Adipocyte (in vitro differentiated cells): Measurements from ENCODE around the gene HS3ST6.
"Not testable (repeated sequence)": the region's sequence is repeated elsewhere in the genome, so short reads cannot be mapped to it uniquely, and the experiment has no call there.

Source experiments
- DNase-seq: peaks from one replicate; pipeline ENCODE4 v3.0.0-alpha.2; 2015; ENCODE audit warnings: low read depth
- H3K27me3 ChIP-seq: replicated peaks from 2 replicates; pipeline ENCODE4 v1.7.0; 2013; ENCODE audit warnings: mild to moderate bottlenecking, low read length, moderate library complexity; ENCODE audit not compliant: control insufficient read depth, insufficient read depth
- H3K36me3 ChIP-seq: 2 replicates; pipeline ENCODE4 v1.7.0; 2013; ENCODE audit warnings: low read length, mild to moderate bottlenecking, moderate library complexity; ENCODE audit not compliant: control insufficient read depth, insufficient read depth, severe bottlenecking
- H3K4me1 ChIP-seq: 2 replicates; pipeline ENCODE4 v1.7.0; 2013; ENCODE audit warnings: mild to moderate bottlenecking, low read length, moderate library complexity; ENCODE audit not compliant: control insufficient read depth, insufficient read depth
- H3K4me3 ChIP-seq: 2 replicates; pipeline ENCODE4 v1.7.0; 2013; ENCODE audit warnings: mild to moderate bottlenecking, low read length, moderate library complexity
- H3K9ac ChIP-seq: 2 replicates; pipeline ENCODE4 v1.7.0; 2013; ENCODE audit warnings: mild to moderate bottlenecking, low read length, moderate library complexity
- H3K9me3 ChIP-seq: 2 replicates; pipeline ENCODE4 v1.7.0; 2013; ENCODE audit warnings: mild to moderate bottlenecking, low read length, moderate library complexity; ENCODE audit not compliant: control insufficient read depth

HS3ST6 gene

DNA sequence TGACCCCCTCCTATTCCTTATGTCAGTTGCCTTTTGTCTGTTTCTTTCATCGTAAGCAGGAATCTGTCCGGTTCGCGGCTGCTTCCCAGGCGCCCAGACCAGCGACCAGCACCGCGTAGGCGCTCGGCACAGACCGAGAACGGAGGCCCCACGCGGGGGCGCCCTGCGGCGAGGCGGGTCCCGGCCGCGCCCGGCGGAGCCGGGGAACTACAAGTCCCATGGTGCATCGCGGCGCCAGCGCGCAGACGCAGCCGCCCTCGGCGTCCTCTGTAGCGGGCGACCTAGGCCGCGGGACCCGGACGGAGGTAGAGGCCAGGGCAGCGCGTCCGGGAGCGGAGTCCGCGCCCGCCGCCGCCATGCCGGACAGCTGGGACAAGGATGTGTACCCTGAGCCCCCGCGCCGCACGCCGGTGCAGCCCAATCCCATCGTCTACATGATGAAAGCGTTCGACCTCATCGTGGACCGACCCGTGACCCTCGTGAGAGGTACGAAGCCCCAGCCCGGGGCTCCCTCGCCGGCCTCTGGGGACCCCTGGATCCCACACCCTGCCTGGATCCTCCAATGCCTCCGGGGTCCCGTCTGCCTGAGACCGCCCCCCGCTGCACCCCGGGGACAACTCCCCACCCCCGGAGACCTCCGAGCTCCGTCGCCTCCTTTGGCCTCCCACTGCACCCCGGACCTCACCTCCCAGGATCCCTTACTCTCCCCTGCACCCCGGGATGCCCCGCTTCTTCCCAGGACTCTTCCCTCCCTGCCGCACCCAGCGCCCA is 41.2 kb upstream of the HS3ST6 start, which contains the start of gene NDUFB10:
Gene NDUFB10 (plus strand): TSS at position 270 of the 771 bp plus-strand sequence. CDS start 87 bp downstream, at position 357.
- no peaks in the 10 kb centered on the region for H3K27me3 ChIP-seq
- H3K36me3 ChIP-seq = peaks cover 31% of the 10 kb centered on the region
- H3K9me3 ChIP-seq = no peaks in the 10 kb centered on the region
- H3K9ac ChIP-seq = peak within 1 kb of the TSS; percentile 98
- DNase-seq = peak; percentile 97
- peak within 1 kb of the TSS; percentile 93 for H3K4me3 ChIP-seq
- peaks cover 30% of the 10 kb centered on the region for H3K4me1 ChIP-seq

DNA sequence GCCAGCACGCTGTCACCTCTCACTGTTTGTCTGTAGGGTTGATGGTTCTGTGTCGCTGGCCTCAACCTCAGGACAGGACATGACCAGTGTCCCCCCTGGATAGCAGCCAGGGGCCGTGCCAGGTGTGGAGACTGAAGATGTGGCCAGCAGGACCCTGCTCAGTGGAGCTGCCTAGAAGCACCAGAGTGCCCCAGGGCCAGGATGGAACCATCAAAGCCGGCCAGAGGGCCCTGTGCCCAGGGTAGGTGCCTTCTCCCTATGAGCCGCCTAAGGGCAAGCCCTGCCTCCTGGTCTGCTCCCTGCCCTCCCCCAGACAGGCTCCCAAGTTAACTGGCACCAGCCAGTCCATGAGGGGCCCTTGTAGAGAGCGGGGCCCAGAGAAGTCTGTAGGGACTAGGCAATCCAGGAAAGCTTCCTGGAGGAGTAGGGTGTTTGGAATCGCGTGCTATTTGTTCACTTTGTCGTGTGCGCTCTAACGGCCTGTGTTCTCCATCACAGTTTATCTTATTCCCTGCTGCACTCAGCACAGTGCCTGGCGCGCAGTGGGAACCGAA is 40.6 kb upstream of the HS3ST6 start:
- no peaks in the 10 kb centered on the region for H3K9me3 ChIP-seq
- H3K27me3 ChIP-seq = no peaks in the 10 kb centered on the region
- peak overlapping the region; percentile 98 for H3K9ac ChIP-seq
- H3K4me1 ChIP-seq = peaks cover 29% of the 10 kb centered on the region
- DNase-seq = no peak
- H3K4me3 ChIP-seq = peak overlapping the region; percentile 93
- H3K36me3 ChIP-seq = peaks cover 28% of the 10 kb centered on the region

DNA sequence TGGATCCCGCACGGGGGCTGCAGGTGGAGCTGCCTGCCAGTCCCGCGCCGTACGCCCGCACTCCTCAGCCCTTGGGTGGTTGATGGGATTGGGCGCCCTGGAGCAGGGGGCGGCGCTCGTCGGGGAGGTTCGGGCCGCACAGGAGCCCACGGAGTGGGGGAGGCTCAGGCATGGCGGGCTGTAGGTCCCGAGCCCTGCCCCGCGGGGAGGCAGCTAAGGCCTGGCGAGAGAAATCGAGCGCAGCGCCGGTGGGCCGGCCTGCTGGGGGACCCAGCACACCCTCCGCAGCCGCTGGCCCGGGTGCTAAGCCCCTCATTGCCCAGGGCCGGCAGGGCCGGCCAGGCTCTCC is 39.9 kb upstream of the HS3ST6 start:
- not testable (repeated sequence) for H3K4me3 ChIP-seq, H3K9ac ChIP-seq, DNase-seq, H3K9me3 ChIP-seq, H3K27me3 ChIP-seq
- Histone ChIP-seq H3K4me1 (peaks cover 22% of the 10 kb centered on the region), H3K36me3 (peaks cover 21% of the 10 kb centered on the region)

DNA sequence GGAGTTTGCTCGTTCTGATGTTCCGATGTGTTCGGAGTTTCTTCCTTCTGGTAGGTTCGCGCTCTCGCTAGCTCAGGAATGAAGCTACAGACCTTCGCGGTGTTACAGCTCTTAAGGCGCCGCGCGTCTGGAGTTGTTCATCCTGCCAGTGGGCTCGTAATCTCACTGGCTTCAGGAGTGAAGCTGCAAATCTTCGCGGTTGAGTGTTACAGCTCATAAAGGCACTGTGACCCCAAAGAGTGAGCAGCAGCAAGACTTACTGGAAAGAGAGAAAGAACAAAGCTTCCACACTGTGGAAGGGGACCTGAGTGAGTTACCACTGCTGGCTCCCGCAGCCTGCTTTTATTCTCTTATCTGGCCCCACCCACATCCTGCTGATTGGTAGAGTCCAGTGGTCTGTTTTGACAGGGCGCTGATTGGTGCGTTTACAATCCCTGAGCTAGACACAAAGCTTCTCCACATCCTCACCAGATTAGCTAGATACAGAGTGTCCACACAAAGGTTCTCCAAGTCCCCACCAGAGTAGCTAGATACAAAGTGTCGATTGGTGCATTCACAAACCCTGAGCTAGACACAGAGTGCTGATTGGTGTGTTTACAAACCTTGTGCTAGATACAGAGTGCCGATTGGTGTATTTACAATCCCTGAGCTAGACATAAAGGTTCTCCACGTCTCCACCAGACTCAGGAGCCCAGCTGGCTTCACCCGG is 39.4 kb upstream of the HS3ST6 start:
- Histone ChIP-seq H3K4me1 (peaks cover 17% of the 10 kb centered on the region), H3K36me3 (peaks cover 16% of the 10 kb centered on the region)
- not testable (repeated sequence) for H3K4me3 ChIP-seq, DNase-seq, H3K9ac ChIP-seq, H3K9me3 ChIP-seq, H3K27me3 ChIP-seq

DNA sequence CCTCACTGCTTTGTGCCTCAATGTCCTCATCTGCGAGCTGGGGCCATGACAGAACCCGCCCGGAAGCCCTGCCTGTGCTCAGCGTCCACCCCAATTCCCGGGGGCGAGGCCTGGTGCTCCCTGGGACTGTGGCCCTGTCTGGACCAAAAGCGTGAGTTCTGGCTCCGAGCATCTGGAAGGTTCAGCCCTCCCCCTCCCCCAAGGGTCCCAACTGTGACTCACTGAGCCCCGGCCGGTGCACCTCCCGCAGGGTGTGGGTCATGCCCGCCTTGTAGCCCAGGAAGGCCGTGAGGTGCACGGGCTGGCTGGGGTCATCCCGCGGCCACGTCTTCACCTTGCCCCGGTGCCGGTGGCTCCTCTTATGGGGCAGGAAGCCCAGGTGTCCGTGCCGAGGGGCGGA is 35.5 kb upstream of the HS3ST6 start:
- DNase-seq = no peak
- Histone ChIP-seq H3K27me3 (no peaks in the 10 kb centered on the region), H3K9me3 (no peaks in the 10 kb centered on the region), H3K36me3 (no peaks in the 10 kb centered on the region), H3K4me1 (no peaks in the 10 kb centered on the region), H3K9ac (no peak overlapping the region), H3K4me3 (no peak overlapping the region)

DNA sequence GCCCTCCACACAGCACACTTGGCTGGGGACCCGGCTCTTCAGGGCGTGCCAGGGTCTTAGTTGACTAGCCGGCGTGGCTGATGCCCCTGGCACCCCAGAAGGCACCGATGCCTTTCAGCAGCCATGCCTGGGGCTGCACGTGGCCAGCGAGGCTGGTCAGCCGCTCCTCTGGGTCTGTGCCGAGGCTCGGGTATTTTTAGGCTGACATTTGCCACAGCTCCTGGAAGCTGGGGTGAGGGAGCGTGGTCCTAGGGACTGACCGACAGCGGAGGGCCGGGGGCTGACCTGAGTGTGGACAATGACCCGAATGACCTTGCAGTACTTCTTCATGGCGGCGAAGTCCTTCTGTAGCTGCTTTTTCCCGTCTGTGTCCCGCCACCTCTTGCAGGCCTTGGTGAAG is 32.3 kb upstream of the HS3ST6 start:
- Histone ChIP-seq H3K4me3 (no peak overlapping the region), H3K9me3 (no peaks in the 10 kb centered on the region), H3K27me3 (no peaks in the 10 kb centered on the region), H3K9ac (no peak overlapping the region), H3K36me3 (no peaks in the 10 kb centered on the region), H3K4me1 (no peaks in the 10 kb centered on the region)
- DNase-seq = no peak

DNA sequence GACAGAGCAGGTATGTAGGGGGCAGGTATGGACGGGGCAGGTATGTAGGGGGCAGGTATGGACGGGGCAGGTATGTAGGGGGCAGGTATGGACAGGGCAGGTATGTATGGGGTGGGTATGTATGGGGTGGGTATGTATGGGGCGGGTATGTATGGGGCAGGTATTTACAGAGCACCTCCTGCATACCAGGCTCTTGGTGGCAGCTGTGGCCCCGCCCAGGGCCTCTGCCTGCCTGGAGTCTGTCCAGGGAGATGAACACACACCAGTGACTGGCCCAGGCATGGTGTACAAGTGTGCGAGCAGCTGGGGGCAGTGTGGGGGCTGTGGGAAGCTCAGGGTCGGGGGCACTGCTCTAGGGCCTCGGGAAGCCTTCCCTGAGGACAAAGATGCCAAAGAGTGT is 31.8 kb upstream of the HS3ST6 start:
- H3K9me3 ChIP-seq = no peaks in the 10 kb centered on the region
- DNase-seq = no peak
- no peaks in the 10 kb centered on the region for H3K27me3 ChIP-seq
- H3K4me3 ChIP-seq = no peak overlapping the region
- H3K36me3 ChIP-seq = no peaks in the 10 kb centered on the region
- H3K9ac ChIP-seq = no peak overlapping the region
- no peaks in the 10 kb centered on the region for H3K4me1 ChIP-seq

DNA sequence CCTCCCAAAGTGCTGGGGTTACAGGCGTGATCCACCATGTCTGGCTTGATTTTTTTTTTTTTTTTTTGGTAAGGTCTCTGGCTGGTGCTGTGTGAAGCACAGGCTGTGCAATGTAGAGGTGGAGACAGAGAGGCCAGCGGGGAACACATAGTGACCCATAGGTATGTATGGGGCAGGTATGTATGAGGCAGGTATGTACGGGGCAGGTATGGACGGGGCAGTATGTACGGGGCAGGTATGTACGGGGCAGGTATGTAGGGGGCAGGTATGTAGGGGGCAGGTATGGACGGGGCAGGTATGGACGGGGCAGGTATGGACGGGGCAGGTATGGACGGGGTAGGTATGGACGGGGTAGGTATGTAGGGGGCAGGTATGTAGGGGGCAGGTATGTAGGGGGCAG is 31.3 kb upstream of the HS3ST6 start:
- Histone ChIP-seq H3K9ac (no peak overlapping the region), H3K4me3 (no peak overlapping the region), H3K9me3 (no peaks in the 10 kb centered on the region), H3K4me1 (no peaks in the 10 kb centered on the region), H3K27me3 (no peaks in the 10 kb centered on the region), H3K36me3 (no peaks in the 10 kb centered on the region)
- DNase-seq = no peak

DNA sequence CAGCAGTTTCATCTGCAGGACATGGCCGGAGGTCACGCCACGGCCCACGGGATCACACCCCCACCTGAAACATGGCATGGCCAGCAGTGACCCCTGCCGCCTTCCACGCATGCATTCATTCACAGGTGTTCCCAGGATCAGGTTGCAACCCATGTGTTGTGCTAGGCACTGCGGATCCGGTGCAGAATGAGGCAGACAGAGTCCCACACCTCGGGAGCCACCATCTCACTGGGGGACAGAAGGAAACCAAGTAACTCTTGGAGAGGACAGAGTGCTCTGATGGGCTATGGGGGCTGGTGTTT is 29.1 kb upstream of the HS3ST6 start:
- Histone ChIP-seq H3K9ac (no peak overlapping the region), H3K4me1 (peaks cover 5% of the 10 kb centered on the region), H3K9me3 (no peaks in the 10 kb centered on the region), H3K27me3 (no peaks in the 10 kb centered on the region), H3K36me3 (no peaks in the 10 kb centered on the region), H3K4me3 (no peak overlapping the region)
- no peak for DNase-seq

DNA sequence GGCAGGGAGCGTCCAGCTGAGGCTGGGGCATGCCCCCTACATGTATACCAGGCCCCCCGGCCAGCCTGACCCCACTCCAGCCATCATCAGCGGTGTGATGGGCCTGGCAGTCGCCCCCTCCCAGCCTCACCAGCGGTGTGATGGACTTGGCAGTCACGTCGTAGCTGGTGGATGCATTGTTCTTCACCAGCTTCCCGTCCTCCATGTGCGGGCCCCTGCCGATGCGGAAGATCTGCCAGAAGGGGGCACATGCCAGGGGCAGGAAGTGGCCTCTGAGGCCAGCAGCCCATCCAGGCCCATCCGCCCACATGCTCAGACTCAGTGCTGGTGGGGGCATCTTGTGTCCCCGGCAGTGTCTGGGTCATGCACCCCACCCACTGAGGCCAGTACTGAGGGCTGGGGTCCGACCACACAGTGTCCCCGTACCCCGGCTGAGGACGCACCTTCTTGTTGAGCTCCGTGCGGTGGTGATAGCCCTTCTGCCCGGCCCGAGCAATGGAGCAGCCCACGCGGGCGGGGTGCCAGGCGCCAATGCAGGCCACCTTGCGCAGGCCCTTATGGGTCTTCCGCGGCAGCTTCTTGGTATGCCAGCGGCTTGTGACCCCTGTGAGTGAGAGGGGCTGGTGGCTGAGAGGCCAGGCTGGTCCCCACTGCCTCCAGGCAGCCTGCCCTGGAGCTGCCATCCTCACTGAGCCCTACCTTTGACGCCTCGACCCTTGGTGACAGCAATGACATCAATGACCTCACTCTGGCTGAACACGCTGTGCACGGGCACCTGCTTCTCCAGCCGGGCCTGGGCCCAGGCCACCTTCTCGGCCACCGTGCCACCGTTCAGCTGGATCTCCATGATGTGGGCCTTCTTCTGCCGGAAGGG is 28.5 kb upstream of the HS3ST6 start:
- Histone ChIP-seq H3K9ac (no peak overlapping the region), H3K36me3 (no peaks in the 10 kb centered on the region), H3K27me3 (no peaks in the 10 kb centered on the region), H3K4me1 (peaks cover 10% of the 10 kb centered on the region), H3K4me3 (no peak overlapping the region), H3K9me3 (no peaks in the 10 kb centered on the region)
- no peak for DNase-seq
